ENCODE data around the gene PSORS1C1. TPM values are rescaled to one million over a fixed set of nuclear protein-coding genes. Genes with fewer than 3 reads are reported as not detected.
A peak's percentile ranks its signal among the peaks of the same experiment; 100 is the strongest.

Gene PSORS1C1
- total and polyA plus RNA-seq, 2 of the 4 experiments (the other 2 are of a cell fraction): 0.36 to 1.1 TPM

DNA sequence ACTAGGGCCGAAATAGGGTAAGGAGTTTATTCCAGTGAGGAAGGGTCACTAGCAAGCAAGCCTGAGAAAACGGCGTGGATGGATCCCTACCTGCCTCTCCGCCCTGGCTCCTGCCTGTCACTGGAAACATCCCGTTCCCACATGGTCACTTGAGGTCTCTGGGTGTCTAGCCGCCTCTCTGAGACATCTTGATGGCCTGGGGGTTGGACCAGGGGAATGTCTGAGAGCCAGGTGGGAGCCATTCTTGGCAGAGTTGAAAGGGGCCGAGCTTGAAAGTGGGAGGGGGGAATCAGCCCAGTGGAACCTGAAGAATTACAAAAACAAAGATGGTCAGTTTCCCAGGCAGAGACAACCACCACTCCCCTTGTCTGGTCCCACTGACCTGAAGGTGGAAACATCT is 42.0 kb downstream of the PSORS1C1 start:
- Histone ChIP-seq H3K4me1 (ENCODE audit: control insufficient read depth, insufficient read depth, low read length) (peaks cover 10% of the 10 kb centered on the region), H2BK20ac (ENCODE audit: low read depth, low read length) (no peak overlapping the region), H2AK5ac (ENCODE audit: low read depth, low read length) (no peak overlapping the region), H3K9ac (ENCODE audit: low read depth, low read length) (no peak overlapping the region), H3K36me3 (ENCODE audit: control insufficient read depth, insufficient read depth, low read length) (peaks cover 7% of the 10 kb centered on the region; the same call in 1 of the 2 replicates), H3K27ac (ENCODE audit: insufficient read depth, low read length) (no peak overlapping the region), H2AFZ (replicated peaks; ENCODE audit: low read length, poor library complexity) (no peak overlapping the region), H3K4me3 (ENCODE audit: insufficient read depth, low read depth, low read length) (no peak overlapping the region), H3K18ac (ENCODE audit: low read depth, low read length) (no peak overlapping the region), H4K91ac (ENCODE audit: insufficient read depth, low read depth, low read length) (no peak overlapping the region), H2BK15ac (ENCODE audit: low read depth, low read length) (no peak overlapping the region), H3K27me3 (ENCODE audit: control insufficient read depth, insufficient read depth, low read length) (no peaks in the 10 kb centered on the region), H3K14ac (replicated peaks; ENCODE audit: low read depth, low read length) (no peak overlapping the region), H2BK5ac (ENCODE audit: low read depth, low read length, poor library complexity, severe bottlenecking) (no peak overlapping the region), H3K79me1 (ENCODE audit: low read depth in 1 of 2, low read length in 2 of 2) (peaks cover 14 to 43% of the 10 kb centered on the region in 2 experiments), H4K5ac (ENCODE audit: low read depth, low read length) (no peak overlapping the region), H3K4ac (ENCODE audit: low read depth, low read length) (no peak overlapping the region), H4K20me1 (ENCODE audit: insufficient read depth, low read length) (no peaks in the 10 kb centered on the region; the same call in 1 of the 2 replicates), H2AK9ac (replicated peaks; ENCODE audit: low read depth, low read length, poor library complexity) (peak overlapping the region; percentile 13), H3K9me3 (ENCODE audit: control insufficient read depth, insufficient read depth, low read length) (no peaks in the 10 kb centered on the region), H2BK120ac (ENCODE audit: low read depth, low read length) (no peak overlapping the region), H3K4me2 (ENCODE audit: low read depth, low read length) (no peak overlapping the region), H3K56ac (ENCODE audit: extremely low read depth, insufficient read depth, low read length) (no peak overlapping the region), H4K8ac (ENCODE audit: low read depth in 2 of 2, low read length in 2 of 2) (no peak overlapping the region), H3K9me1 (ENCODE audit: insufficient read depth, low read length) (peaks cover 19% of the 10 kb centered on the region), H3K23ac (ENCODE audit: low read depth, low read length) (no peak overlapping the region)
- WGBS, 2 experiments (ENCODE audit: extremely low coverage in 2 of 2, insufficient read length in 1 of 2): 94% methylated on average over 3 of the region's 7 CpGs; no CpG with 5 or more reads in 1 of the 2 experiments
- ChIA-PET POLR2A (ENCODE audit: unreplicated experiment) (no interaction called here), CTCF (no interaction called here)
- dilution Hi-C loops (cut with HindIII; ENCODE audit: low sequenced_read_pairs, unreplicated experiment) (no loop called here), intact Hi-C loops (cut with micrococcal nuclease) (no loop called here), in situ Hi-C loops (cut with MboI; ENCODE audit: low sequenced_read_pairs) (no loop called here)
- BruUV-seq (replicated peaks): no TSS peak
- no peak for TF ChIP-seq ELK1 (IDR thresholded peaks at IDR 0.05; ENCODE audit: borderline replicate concordance, low read depth, low read length)
- DNase-seq (no peak), ATAC-seq (ENCODE audit: low read depth) (no peak)
